Cerebellar cortex (tissue), 1 donor: ENCODE results near the gene PRDM5.

ENCODE experiments used
- DNase-seq: peaks from one replicate; pipeline ENCODE4 v3.0.0-alpha.2; 2015; ENCODE audit warnings: low spot score

Gene PRDM5

GRCh38 chr4:120922381-120923206 lies at the start of gene PRDM5:
TSS of gene PRDM5 (minus strand) at chr4:120922726. CDS start at chr4:120922608, 118 bp downstream.
- DNase-seq: peak; percentile 22

GRCh38 chr4:120971884-120972283 lies 49.4 kb upstream of the PRDM5 start:
- DNase-seq: no peak

GRCh38 chr4:120965938-120966337 lies 43.4 kb upstream of the PRDM5 start:
- DNase-seq: no peak

GRCh38 chr4:120964596-120964995 lies 42.1 kb upstream of the PRDM5 start:
- no peak for DNase-seq

GRCh38 chr4:120963449-120963848 lies 40.9 kb upstream of the PRDM5 start:
- DNase-seq: no peak

GRCh38 chr4:120960656-120961267 lies 38.2 kb upstream of the PRDM5 start:
- DNase-seq: no peak

- DNase-seq: no peak
These were observed 25.9 kb upstream of the PRDM5 start for GRCh38 chr4:120948382-120948781.

GRCh38 chr4:120942776-120943175 lies 20.2 kb upstream of the PRDM5 start:
- DNase-seq: no peak

- DNase-seq: no peak
These were observed 18.0 kb upstream of the PRDM5 start for GRCh38 chr4:120940547-120940946.

GRCh38 chr4:120939693-120940092 lies 17.2 kb upstream of the PRDM5 start:
- no peak for DNase-seq

- no peak for DNase-seq
These were observed 7.3 kb upstream of the PRDM5 start for GRCh38 chr4:120929847-120930246.

- DNase-seq: no peak
These were observed 5.4 kb upstream of the PRDM5 start for GRCh38 chr4:120927801-120928409.

GRCh38 chr4:120926358-120927025 lies 4.0 kb upstream of the PRDM5 start:
- DNase-seq: no peak

GRCh38 chr4:120924931-120925330 lies 2.4 kb upstream of the PRDM5 start:
- DNase-seq: no peak

GRCh38 chr4:120923207-120923522 lies 639 bp upstream of the PRDM5 start:
- DNase-seq: no peak

- DNase-seq: peak; percentile 37
These were observed 808 bp downstream of the PRDM5 start for GRCh38 chr4:120921456-120922380.

- no peak for DNase-seq
These were observed 1.9 kb downstream of the PRDM5 start for GRCh38 chr4:120920666-120921065.

- no peak for DNase-seq
These were observed 3.2 kb downstream of the PRDM5 start for GRCh38 chr4:120919358-120919757.

GRCh38 chr4:120918788-120919187 lies 3.7 kb downstream of the PRDM5 start:
- peak; percentile 7 for DNase-seq

- no peak for DNase-seq
These were observed 4.4 kb downstream of the PRDM5 start for GRCh38 chr4:120918092-120918491.

GRCh38 chr4:120916937-120917336 lies 5.6 kb downstream of the PRDM5 start:
- no peak for DNase-seq

GRCh38 chr4:120915336-120915735 lies 7.2 kb downstream of the PRDM5 start:
- DNase-seq: no peak
